Activated CD4-positive, alpha-beta T cell treated with anti-CD3 and anti-CD28 coated beads, Interleukin-2, amount 50 U/mL, for 1 hour (primary cell): Measurements from ENCODE around the gene ANTXR2.

Experiments used
- DNase-seq: peaks from one replicate; pipeline ENCODE4 v3.0.0-alpha.2; 2020

The ANTXR2 gene

DNA sequence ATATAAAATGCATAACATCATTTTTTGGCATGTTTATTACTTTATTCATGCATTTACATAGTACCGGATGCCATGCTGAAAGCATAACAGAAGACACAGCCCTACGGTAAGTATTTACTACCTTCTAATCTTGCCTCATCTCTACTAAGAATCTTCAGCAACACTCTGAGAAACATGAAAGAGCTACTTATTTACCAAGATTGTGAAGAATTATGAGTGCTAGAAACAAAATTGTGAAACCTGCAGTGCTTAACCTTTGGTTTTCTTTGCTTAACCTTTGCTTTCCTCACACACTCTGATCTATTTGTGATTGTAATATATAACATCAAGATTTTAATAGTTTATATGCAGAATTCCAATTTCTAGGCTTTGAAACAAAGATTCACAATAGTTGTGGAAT lies 7.4 kb downstream of the ANTXR2 start:
- DNase-seq, result no peak

DNA sequence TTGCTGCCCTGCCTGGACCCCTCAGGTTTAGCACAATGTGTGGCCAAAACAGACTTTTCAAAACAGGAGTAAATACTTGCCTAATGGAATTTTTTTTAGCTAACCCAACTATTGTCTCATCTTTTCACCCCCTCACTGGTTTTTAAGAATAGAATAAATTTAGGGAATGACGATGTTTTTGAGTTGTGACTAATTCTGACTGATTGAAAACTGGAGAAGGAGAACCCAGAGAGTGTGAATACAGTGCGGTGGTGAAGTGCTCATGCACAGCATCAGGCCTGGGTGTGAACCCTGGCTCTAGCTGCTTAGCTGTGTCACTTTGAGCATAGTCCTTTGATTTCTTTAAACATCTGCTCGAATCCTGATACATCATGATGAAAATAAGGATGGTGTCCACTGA lies 10.5 kb downstream of the ANTXR2 start:
- no peak for DNase-seq

DNA sequence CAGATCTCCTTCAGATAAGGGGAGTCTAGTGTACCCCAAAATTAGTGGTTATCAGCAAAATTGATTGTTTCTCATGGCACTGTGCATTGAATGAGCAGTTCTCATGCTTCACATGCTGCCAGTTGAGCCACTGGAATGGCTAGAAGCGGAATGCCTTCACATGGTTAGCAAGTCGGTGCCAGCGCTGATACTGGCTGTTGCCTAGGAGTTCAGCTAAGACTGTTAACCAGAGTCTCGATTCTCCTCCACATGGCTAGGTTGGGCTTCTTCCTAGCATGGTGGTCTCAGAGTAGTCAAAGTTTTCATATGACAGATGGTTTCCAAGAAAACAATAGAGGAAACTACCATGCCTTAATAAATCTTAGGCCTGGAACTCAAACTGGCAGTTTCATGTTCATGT lies 12.2 kb downstream of the ANTXR2 start:
- no peak for DNase-seq

DNA sequence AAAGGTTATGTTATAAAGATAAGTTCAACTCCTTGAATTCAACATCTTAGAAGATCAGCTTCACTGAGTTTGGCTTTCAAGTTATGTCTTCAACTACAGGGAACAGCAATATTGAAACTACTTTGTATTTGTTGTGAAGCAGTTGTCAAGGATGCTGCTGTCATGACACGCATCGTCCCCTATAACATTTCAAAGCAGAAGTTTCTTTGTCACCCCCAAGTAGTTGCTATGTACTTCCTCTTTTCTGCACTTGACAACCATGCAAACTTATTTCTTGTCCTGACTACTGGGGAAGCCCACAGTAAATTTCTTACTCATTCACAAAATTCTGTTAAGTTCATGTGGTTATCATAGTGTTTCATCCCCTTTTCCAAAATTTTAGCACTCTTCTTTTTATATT lies 14.3 kb downstream of the ANTXR2 start:
- DNase-seq, result peak; percentile 19

DNA sequence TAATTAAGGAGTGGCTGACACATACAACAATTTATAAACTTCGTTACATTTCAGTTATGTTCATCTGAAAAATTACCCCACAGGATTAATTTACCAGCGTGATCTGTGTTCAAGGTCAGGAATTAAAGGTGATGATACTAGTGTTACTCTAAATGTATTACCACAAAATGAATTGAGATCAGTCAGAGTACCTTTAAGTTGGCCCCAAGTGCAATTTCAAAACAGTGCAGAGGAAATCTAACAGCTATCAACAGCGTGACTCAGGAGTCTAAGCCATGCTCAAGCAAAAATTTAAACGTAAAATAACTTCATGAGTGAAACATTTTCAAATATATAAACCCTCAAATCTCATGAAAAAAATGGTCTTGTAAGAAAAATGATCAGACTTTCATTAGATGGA lies 18.7 kb downstream of the ANTXR2 start:
- DNase-seq, result no peak

DNA sequence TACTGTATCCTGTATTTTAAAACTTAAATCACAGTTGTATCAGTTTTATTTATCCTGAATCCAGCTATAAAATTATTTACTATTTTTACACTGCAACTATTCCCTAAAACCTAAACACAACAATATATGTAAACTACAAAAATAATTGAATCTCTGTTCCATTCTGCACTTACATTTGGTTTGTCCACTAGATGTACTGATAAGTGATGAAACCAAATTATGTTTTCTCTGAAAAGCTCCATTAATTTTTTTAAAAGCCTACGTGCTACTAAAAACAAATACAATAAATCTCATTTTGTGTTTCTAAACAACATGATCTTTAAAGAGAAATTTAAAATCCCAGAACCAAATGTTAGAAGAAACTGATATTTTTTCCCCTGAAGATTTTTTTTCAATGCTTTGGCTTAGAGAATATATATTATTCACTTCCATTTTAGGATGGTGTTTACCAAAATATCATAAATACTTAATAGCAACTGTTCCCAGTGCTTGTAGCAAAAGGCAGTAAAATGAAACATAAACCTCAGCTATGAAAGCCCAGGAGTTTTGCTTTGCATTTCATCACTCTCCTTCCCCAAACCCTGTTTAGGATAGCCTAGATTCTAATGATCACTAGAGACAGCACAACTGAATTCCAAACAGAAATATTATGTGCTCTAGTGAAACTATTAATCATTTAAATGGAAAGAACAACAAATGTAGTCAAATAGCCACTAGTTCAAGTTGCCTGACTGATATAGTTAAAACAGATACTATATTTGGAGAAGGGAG lies 19.7 kb downstream of the ANTXR2 start:
- no peak for DNase-seq

DNA sequence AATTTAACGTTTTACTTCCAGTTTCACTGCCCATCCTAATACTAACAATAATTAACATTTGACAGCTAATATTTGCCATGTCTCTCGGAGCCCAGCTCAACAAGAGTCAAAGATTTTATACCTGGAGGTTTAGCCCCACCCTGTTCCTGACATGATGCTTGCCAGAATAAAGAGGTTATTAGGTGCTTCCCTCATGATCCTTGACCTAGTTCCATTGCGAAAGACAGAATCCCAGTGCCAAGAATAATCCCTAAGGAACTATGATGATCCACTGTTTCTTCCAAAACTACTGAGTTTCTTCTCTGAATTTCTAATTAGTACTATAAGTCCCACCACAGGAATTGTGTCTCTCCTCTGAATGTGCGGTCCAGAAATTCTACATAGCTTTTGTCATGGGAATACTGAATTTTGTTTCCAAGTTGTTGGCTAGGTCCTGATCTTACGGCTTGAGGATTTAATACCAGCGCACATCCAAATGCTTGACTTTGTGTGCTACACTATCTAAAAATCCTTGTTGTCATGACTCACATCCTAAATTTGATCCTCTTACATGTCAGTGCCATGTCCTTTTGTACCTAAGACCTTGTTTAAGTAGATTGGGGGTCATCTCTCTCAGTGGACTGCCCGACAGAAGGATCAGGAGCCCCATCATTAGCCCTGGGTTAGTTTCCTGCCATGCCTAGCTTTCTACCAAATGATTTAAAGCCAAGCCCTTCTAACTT lies 23.1 kb downstream of the ANTXR2 start:
- DNase-seq, result no peak

DNA sequence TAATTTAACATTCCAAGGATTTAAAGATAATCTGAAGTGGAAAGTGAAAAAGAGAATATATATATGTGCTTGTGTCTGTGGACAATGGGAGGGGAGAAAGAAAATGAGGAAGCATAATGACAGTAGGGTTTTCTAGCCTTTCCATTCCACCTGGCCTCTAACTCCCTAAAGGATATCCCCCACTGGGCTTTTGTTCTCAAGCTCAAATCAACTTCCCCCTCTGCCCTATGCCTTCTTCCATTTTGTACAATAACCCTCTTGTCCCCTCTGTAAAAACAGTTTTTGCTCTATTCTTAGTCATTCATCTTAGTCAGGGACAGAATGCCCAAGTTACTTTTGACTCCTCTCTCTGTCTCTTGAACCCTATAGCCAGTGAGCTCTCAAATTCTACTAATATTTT lies 23.6 kb downstream of the ANTXR2 start:
- no peak for DNase-seq

DNA sequence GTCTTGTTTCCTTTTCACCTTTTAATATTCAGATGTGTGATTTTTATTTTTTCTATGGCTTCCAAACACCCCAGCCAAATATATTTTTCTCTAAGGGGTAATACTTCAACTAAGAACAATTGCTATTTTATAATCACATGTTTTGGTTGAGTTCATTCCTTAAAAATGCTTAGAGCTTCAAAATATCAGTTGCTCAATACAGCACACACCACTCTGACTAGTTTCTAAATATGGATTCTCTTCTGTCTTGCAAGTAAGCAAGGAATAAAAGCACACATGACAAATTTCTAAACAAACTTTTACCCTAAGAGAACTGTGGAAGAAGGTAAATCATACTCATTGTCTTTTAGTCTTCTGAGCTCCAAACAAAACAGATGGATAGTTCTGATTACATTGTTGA lies 27.2 kb downstream of the ANTXR2 start:
- DNase-seq, result no peak

DNA sequence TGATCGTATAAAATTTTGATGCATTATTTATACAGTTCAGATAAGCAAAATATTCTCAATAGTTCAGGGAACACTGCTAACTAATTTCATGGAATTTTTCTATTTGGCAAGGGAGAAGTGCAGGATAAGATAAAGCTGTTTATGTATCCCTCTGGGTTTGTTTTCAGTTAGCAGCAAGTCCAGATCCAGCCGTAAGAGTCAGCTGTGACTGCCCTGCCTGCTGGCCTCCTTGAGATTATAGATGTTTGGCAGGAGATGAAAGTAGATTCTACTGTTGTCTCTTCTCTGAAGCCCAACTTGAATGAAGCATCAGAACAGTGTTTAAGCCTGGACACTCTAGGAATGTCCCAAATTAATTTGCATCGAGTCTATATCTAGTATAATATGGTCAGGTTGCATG lies 29.5 kb downstream of the ANTXR2 start:
- DNase-seq, result no peak

DNA sequence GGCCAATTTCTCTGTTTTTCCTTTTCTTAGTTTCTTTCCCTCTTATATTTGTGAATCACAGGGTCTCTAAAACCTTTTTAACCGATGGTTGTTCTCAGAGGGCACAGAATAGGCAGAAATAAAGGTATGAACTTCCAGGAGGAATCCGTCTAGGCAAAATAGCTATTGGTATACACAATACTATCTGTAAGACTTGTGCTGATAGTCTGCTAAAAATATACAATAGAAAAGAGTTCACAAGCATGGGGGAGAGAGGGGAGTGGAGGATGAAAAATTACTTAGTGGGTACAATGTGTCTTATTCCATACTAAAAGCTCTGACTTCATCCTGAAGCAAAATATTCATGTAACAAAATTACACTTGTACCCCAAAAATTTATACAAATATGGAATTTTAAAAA lies 30.2 kb downstream of the ANTXR2 start:
- no peak for DNase-seq

DNA sequence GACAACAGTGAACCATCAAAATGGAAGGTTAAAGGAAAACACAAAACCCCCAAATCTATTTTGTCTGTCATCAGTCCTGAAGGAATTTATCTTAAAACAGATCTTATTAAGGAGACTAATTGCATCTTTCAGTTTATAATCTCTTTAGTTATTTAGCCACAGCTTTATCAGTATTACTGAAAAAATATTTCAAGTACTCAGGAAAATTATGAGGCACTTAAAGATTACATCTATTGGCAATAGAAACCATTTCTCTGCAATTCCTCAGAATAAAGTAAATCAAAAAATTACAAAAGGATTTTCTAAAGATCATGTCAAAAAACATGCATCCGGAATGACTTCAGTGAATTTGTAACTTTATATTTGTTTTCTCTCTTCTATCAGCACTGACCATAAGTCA lies 35.2 kb downstream of the ANTXR2 start:
- no peak for DNase-seq

DNA sequence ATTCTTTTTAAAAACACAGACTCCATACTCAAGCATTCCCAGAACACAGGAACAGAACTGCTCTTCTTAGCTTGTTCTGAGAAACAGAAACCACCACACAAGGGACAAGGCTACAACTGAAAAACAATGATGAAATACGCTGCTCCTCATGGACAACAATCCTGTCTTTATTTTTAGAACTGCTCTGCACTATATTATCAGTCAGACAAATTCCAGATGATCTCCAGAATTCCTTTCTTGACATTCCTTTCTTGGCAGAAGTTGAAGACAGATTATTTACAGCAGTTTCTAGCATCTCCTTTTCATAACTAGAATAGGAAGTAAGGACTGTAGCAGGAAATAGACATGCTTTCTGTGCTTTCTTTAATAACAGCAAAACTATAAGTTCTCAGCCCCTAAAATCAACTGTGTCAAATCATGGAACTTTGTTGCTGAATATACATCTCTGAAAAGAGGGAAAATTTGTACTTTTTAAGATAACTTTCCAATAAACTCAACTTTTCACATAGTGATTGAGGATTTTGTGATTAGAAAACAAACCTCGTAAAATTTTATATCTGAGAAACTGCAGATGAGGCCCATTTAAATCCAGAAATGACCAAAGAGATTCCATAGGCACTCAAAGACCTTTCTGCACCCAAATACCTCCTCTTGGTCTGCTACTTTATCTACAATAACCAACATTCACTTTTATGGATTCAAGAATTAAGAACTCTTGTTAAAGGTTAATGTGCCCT lies 35.9 kb downstream of the ANTXR2 start:
- no peak for DNase-seq

DNA sequence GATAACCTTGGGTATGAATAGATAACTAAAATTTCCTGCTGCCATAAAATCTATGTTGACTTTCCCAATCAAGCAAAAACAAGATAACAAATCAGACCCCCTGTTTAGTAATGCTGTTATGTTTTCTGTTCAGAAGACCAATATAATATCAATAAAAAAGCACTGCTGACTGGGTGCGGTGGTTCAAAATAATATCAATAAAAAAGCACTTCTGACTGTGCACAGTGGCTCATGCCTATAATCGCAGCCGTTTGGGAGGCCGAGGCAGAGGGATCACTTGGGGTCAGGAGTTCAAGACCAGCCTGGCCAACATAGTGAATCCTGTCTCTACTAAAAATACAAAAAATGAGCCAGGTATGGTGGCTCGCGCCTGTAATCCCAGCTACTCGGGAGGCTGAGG lies 36.7 kb downstream of the ANTXR2 start:
- DNase-seq, result no peak

DNA sequence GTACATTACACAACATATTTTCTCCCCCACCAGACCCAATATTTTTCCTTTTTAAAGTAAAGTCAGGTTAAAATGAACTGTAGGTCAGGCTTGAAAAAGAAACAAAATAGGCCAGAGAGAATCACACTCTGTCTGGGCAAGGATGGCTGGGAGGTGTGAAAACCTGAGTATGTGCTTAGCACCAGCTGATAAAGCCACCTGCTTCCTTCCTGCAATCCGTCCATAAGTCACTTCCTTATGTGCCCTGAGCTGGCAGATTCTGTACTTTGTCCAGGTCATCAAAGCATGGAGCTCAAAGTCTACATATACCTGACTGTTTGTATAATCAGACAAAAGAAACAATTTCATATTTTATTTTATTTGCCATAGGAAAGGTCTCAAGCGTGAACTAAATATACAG lies 37.7 kb downstream of the ANTXR2 start:
- DNase-seq, result no peak

DNA sequence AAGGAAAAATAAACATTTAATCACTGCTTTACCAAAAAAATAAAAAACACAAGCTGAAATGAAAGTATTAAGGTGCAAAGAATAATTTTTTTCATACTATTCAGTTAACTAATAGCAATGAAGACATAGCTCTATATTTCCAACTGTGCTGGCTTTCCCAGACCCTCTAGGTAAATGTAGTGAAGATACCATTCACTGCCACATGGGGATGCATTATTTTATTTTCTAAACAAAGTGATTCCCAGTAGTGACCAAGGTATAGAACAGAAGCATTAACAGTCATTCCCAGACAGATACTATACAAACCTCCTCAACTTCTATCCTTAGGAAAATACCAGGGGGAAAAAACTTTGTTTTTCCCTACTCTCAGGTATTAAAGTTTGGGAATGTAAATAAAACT lies 39.4 kb downstream of the ANTXR2 start:
- no peak for DNase-seq

DNA sequence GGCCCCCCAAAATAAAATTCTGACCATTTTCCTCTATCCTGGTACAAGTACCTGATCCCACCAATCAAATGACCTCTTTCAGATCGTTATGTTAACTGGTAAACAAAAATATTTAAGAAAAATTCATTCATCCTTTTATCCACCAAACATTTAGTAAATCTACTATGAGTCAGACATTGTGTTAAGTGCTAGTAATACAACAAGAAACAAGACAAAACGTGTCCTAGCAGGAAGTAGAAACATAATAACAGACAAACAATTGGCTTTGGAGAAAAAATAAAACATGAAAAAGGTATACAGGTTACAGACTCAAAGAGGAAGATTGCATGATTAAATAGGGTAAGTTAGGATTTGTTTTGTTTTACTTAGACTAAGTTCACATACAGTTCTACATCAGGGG lies 43.7 kb downstream of the ANTXR2 start:
- no peak for DNase-seq

DNA sequence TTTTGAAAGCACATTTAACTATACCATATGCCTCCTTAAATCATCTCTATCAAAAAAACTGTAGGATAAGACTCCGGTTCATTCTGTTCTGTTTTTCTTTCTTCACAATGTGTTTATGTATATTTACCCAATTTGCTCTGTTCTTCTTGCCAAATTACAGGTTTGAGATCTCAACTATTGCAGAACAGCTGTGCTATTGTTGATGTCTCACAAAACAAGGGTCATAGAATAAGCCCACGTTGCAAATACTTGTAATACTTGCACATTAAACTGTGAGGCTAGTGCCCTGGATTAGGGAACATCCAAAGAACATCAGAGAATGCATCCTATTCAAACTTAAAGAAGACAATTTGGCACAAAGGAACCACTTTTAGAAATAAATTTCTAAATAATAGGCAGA lies 45.4 kb downstream of the ANTXR2 start:
- no peak for DNase-seq

DNA sequence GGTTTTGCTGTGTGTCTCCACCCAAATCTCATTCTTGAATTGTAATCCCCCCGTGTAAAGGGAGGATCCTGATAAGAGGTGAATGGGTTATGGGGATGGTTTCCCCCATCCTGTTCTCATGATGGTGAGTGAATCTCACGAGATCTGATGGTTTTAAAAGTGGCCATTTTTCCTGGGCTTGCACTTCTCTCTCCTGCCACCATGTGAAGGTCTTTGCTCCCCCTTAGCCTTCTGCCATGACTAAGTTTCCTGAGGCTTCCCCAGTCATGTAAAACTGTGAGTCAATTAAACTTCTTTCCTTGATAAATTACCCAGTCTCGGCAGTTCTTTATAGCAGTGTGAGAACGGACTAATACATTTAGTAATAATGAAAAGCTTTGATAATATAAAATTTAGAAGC lies 46.9 kb downstream of the ANTXR2 start:
- DNase-seq, result no peak

DNA sequence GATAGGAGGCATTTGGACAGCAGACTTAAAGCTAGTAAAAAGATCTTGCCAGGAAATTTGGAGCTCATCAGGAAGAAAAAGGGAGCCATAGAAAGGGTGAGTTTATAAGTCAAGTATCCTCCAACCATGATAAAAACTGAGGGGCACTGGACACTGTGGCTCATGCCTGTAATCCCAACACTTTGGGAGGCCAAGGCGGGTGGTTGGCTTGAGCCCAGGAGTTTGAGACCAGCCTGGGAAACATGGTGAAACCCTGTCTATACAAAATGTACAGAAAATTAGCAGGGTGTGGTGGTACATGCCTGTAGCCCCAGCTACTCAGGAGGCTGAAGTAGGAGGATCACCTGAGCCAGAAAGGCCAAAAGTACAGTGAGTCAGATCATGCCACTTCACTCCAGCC lies 48.7 kb downstream of the ANTXR2 start:
- DNase-seq, result no peak

DNA sequence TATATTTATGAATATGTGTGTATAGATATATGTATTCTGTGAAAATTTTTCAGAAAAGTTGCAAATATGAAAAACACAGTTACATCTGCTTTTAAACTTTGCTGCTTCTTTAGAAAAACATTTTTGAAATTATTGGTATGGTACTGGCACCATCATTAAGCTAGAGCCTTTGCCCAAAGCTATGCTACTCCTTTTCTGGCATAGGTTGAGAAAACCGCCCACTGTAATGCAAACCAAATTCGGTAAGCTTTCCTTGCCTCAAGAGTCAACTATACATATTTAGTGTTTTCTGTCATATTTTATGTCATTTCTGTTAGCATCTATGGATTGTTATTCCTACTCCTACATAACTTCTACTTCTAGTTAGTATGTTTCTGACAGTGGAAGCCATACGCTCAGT lies 50.7 kb downstream of the ANTXR2 start:
- DNase-seq, result no peak

DNA sequence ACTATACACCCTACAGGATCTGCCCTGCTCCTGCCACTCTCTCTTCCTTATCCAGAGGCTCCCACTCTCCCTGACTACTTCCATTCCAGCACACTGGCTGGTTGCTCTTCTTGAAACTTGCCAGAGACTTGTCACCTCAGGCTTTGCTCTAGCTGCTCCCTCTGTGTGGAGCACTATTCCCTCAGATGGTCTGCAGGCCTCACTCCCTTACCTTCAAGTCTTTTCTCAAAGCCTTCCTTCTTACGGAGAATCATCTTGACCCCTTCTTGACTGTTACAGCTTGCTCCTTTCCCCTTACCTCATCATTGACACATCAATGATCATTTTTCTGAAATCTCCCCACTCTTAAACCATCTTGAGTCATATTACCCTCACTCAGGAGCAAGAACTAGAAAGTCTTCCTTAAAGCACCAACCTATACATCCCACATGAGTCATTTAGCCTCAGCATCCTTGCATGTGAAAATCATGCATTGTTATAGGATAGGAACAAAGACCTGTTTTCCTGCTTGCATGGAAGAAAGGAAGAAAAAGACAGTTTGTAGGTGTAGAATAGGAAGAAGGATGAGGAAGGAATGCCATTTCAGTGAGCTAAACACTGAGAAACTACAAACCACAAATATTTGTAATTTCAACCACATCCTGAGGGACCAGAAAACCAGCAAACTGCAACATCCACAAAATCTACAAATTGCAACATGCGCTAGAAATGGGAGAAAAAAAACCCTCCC lies 55.7 kb downstream of the ANTXR2 start:
- no peak for DNase-seq

DNA sequence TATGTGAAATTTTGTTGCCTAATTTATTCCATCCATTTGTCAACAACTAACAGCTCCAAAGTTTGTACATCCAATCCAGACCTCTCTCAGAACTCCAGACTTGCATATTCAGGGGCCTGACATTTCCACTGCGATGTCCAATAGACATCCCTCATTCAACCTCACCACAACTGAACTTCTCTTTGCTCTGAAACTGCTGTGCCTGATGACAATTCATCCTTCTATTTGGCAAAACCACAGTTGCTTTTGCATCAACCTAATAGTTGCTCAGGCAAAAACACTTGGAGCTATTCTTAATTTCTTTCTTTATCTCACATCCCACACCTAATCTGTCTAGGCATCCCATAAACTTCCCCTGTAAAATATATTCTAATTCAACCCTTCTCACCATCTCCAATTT lies 56.5 kb downstream of the ANTXR2 start:
- DNase-seq, result no peak
